GM12873 (cell line): ENCODE data around the gene ANKRD31.

Experiments used
- CTCF ChIP-seq: IDR thresholded peaks from 2 replicates; pipeline ENCODE4 v1.5.1; 2012; ENCODE audit warnings: low read depth, mild to moderate bottlenecking, moderate library complexity, low read length, control low read depth; ENCODE audit not compliant: insufficient read depth; ENCODE audit errors: missing control alignments

The ANKRD31 gene

GRCh38 chr5:75116856-75117255 is 119.8 kb downstream of the ANKRD31 start:
- no peak for TF ChIP-seq CTCF

- no peak for TF ChIP-seq CTCF
Observed at GRCh38 chr5:75113354-75114113, 123.1 kb downstream of the ANKRD31 start.

DNA sequence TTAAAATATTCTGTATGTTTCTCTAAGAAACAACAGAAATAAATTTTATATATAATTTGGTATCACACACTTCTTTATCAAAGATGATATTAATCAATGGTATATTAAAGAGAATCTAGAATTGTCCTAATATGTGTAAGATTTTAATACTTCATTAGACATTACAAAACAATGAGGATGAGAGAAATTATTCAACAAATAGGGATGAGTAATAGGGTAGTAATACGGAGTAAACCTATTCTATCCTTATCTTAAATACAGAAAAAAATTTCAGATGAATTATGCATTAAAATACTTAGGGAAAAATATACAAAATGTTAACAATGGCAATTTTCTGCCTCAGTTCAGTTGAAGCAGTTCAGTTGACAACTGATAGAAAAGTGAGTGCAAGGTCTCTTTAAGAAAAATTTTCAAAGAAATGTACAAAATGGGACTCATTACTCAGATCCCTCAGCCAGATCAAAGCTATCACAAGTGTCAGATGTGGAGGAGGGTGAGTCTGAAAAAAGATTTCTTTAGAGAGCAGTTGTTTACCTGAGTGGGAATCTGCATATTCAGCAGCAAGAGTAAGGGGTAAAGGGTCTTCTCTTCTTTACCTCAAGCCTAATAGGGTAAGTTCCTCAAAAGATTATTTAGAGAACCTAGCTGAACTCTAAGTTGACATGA is 127.6 kb downstream of the ANKRD31 start:
- no peak for TF ChIP-seq CTCF

GRCh38 chr5:75108515-75108914 is 128.2 kb downstream of the ANKRD31 start:
- no peak for TF ChIP-seq CTCF

DNA sequence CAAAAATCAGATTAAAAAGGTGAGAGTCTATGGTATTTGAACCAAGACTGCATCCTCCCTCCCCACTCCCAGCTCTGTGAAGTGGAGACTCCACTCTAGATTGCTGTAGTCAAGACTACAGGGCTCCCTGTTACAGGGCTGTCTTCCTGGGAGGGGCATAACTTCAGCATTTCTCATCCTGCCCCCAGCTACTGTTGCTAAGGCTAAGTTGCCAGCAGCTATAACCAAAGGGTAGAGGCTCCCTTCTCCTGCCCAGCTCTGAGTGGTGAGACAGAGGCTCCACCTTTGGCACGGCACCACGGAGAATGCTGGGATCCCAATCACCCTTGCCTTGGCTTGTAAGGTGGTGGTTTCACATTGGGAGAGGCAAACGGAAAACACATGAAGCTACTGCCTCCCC is 145.1 kb downstream of the ANKRD31 start:
- no peak for TF ChIP-seq CTCF

DNA sequence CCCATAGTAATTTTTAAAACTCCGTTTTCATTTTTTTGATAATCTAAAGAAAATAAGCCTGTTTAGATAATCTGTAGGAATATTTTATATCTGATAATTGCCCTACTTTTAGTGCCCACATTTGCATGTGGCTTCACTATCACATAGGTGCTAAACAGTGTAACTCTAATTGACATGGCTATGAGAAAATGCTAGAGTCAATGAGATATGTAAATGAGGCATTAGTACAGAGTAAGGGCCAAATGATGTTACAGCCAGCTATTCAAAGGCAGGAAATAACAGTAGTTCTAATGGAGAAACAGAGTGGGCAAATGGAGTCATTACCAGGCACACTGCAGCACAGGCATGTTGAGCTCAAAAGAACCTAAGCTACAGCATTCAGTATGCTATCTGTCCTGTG is 147.0 kb downstream of the ANKRD31 start:
- TF ChIP-seq CTCF, result no peak

DNA sequence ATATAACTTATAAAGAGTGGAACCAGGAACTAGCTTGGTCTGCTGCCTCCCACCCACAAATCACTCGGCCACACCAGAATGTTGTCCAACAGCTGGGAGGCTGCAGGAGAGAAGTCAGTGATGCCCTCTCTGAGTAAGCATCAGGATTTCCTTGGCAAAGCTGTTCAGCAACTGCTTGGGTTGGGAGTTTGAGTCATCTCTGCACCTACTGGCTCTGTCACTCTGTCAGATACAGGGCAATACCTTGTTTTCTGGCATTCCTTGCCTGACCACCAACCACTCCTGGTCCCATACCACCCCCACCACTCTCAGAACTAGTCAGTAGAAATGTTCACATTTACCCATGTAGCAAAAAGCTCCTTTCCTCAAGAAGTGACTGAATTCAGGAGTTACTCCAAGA is 147.5 kb downstream of the ANKRD31 start:
- TF ChIP-seq CTCF, result no peak
